ENCODE data around the gene NUDCD3. TPM values are rescaled to one million over a fixed set of nuclear protein-coding genes. Genes with fewer than 3 reads are reported as not detected.

Gene NUDCD3
- total and polyA plus RNA-seq, 2 experiments from 2014 or later: 35.7 to 42.7 TPM

- H2AFZ ChIP-seq: no peak overlapping the region
- ATAC-seq: no peak
- Mint-ChIP-seq H3K36me3 (ENCODE audit: low read depth) (no peaks in the 10 kb centered on the region; the same call in 2 of the 3 replicates), H3K4me1 (no peaks in the 10 kb centered on the region; the same call in 2 of the 3 replicates), H3K9me3 (no peaks in the 10 kb centered on the region), H3K27me3 (ENCODE audit: insufficient read depth, low read depth, poor library complexity) (peaks cover 20% of the 10 kb centered on the region), H3K27ac (peak overlapping the region; percentile 65; the same call in 1 of the 2 replicates), H3K4me3 (no peak overlapping the region)
- no peak overlapping the region for H3K27ac ChIP-seq (ENCODE audit: low read depth)
- no peaks in the 10 kb centered on the region; the same call in 1 of the 2 replicates for H3K36me3 ChIP-seq (ENCODE audit: insufficient read depth)
- no peaks in the 10 kb centered on the region for H3K9me2 ChIP-seq (ENCODE audit: insufficient read depth)
- H3K27me3 ChIP-seq (ENCODE audit: insufficient read depth): no peaks in the 10 kb centered on the region
- H3K4me2 ChIP-seq: no peak overlapping the region
- no peaks in the 10 kb centered on the region for H3K79me2 ChIP-seq (replicated peaks; ENCODE audit: insufficient read depth)
- H4K20me1 ChIP-seq (replicated peaks; ENCODE audit: insufficient read depth): no peaks in the 10 kb centered on the region; the same call in 1 of the 2 replicates
- TF ChIP-seq ETS1 (IDR thresholded peaks at IDR 0.05) (no peak), ZNF462 (CRISPR knock-in tag; IDR thresholded peaks at IDR 0.05) (no peak), JUNB (IDR thresholded peaks at IDR 0.05; ENCODE audit: unreplicated experiment) (no peak), CREB1 (CRISPR knock-in tag; IDR thresholded peaks at IDR 0.05; ENCODE audit: low read depth) (no peak), STAT1 (IDR thresholded peaks at IDR 0.05; ENCODE audit: unreplicated experiment) (no peak), EZH2 (IDR thresholded peaks at IDR 0.05; ENCODE audit: low read depth, unreplicated experiment) (no peak), REST (IDR thresholded peaks at IDR 0.05; ENCODE audit: unreplicated experiment) (no peak), NANOG (IDR thresholded peaks at IDR 0.05; ENCODE audit: borderline replicate concordance) (no peak), CTCF (conservative IDR thresholded peaks at IDR 0.05; ENCODE audit: low read depth in 2 of 2) (no peak)
- DNase-seq (ENCODE audit: low spot score): no peak
- H3K4me1 ChIP-seq (ENCODE audit: insufficient read depth): no peaks in the 10 kb centered on the region
- H3K4me3 ChIP-seq: no peak overlapping the region
- H3F3A ChIP-seq (replicated peaks; ENCODE audit: low read depth): no peaks in the 10 kb centered on the region
These were observed 109.5 kb downstream of the NUDCD3 start for GRCh38 chr7:44380831-44381493.
